GM23248 (cell line): ENCODE results near the gene NACC1.

Experiments used
- EZH2 ChIP-seq: fragments of 200-600 bp; sonication (generic); IDR thresholded peaks from 2 replicates; pipeline ENCODE4 v1.6.1; 2018; ENCODE audit warnings: antibody characterized with exemption, mild to moderate bottlenecking; ENCODE audit not compliant: insufficient read depth, poor library complexity, severe bottlenecking
- EZH2phosphoT487 ChIP-seq: fragments of 200-600 bp; sonication (generic); IDR thresholded peaks from 2 replicates; pipeline ENCODE4 v1.6.1; 2018; ENCODE audit warnings: antibody characterized with exemption, moderate library complexity, mild to moderate bottlenecking, low read depth; ENCODE audit not compliant: insufficient read depth

DNA sequence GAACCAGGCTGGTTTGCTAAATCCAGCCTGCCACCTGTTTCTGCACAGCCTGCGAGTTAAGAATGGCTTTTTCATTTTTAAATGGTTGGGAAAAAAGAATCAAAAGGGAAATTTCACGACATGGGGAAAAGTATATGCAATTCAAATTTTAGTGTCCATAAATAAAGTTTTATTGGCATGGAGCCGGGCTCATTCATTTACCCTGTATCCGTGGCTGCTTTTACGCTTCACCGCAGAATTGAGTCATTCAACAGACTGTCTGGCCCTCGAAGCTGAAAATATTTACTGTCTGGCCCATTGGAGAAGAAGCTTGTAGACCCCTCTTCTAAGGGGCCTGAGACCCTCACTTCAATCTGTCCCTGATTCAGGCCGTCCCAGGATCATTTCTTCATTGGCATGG lies 58.3 kb downstream of the NACC1 start:
- TF ChIP-seq EZH2 (no peak), EZH2phosphoT487 (no peak)
